ENCODE data around the gene FAM167B. TPM values are rescaled to one million over a fixed set of nuclear protein-coding genes. Genes with fewer than 3 reads are reported as not detected.

FAM167B gene
- total RNA-seq, 1 donor from 2014 or later: 0.53 TPM

DNA sequence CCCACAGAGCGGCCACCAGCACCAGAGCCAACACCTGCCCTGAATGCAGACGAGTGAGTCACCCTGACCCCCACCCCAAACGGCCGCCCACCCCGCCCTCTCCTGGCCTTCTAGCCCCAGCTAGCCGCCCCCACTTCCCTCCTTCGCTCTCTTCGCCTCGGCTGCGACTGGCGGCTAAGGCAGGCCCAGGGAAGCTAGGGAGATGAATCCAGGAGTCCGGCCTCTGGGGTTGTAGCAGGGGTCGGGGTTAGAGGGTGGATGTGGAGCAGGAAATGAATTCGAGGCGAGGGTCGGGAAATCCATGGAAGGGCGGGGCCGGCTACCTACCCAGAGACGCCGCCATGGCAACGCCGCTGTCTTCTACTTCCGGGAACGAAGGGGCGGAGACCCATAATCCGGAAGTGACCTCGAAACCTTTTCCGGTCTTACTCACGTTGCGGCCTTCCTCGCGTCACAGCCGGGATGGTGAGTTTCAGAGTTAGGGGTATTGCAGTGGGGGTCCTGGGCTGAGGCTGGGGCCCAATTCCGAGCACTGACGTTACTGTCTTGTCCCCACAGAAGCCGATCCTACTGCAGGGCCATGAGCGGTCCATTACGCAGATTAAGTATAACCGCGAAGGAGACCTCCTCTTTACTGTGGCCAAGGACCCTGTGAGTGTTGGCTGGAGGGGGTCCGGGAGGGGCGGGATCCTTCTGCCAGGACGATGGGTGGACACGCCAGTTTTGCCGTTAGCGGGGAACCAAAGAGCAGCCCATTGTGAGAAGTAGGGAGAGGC lies 24.9 kb upstream of the FAM167B start, which contains the start of the genes EIF3I and TMEM234:
Gene EIF3I, plus strand, starts transcription at position 428 of the 776 bp plus-strand sequence. Its CDS starts 35 bp downstream, at position 463.
Gene TMEM234, minus strand, starts transcription at position 374 of the 776 bp plus-strand sequence. Its CDS starts 31 bp downstream, at position 343.
- DNase-seq (ENCODE audit: low read depth): peak; percentile 94

GRCh38 chr1:32223683-32224082 lies 23.3 kb upstream of the FAM167B start:
- no peak for DNase-seq (ENCODE audit: low read depth)

GRCh38 chr1:32224285-32224684 lies 22.7 kb upstream of the FAM167B start:
- DNase-seq (ENCODE audit: low read depth): no peak

DNA sequence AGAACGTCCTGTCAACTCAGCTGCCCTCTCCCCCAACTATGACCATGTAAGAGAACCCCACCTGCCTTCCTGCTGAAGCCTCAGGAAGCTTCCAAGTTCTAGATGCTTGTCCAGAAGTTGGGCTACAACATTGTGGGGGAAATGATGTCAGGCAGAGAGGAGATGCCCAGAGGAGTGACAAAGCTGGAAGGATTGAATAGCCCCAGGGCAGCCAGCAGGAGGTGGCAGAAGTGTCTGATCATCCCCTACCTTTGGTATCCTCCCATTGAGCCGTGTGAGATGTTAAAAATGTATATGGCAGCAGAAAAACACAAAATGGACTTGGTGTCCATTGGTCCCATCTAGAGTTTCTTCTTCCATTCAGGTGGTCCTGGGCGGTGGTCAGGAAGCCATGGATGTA lies 18.3 kb upstream of the FAM167B start:
- DNase-seq (ENCODE audit: low read depth): no peak

DNA sequence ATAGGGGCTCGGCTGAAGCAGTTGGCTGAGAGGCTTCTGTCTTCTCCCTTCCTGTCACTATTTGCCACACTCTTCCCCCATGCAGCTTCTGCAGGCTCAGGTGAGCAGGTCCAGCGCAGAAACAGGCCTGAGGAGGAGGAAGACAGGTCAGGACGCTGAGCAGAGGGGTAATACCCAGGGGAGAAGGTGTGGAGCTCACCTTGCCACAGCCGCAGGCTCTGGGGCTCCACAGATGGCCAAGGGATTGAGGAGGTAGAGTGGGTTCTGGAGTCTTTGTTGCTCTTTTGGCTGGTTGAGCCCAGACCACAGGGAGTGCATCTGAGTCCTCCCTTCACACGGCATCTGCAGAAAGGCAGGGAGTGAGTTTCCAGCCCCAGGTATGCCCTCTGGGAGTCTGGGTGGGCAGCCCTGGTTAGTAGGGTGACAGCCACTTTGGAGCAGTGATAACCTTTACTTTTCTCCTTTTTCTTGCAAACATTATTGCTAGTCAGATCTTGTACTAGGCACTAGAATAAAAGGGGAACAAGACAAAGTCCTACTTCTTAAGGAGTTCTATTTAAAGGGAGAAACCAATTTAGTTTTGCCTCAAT lies 15.1 kb upstream of the FAM167B start:
- DNase-seq (ENCODE audit: low read depth): no peak

GRCh38 chr1:32232558-32233304 lies 14.3 kb upstream of the FAM167B start:
- DNase-seq (ENCODE audit: low read depth): no peak

DNA sequence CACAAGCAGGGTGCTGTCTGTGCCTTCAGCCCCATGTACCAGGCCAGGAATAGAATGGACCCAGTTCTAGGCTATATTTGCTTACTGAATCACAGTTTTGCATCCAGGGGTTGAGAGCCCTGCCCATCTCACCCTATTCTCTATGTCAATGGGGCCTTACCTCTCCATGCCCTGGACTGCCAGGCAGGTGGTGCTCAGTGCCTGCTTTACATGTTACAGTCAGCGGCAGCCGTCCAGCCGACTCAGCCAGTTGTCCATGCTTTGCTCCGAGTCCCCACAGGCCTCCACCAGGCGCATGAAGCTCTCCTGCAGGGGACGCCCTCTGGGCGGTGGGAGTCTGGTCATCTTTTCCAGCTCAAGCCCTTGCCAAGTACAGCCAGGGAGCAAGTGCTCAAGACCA lies 12.2 kb upstream of the FAM167B start:
- no peak for DNase-seq (ENCODE audit: low read depth)

DNA sequence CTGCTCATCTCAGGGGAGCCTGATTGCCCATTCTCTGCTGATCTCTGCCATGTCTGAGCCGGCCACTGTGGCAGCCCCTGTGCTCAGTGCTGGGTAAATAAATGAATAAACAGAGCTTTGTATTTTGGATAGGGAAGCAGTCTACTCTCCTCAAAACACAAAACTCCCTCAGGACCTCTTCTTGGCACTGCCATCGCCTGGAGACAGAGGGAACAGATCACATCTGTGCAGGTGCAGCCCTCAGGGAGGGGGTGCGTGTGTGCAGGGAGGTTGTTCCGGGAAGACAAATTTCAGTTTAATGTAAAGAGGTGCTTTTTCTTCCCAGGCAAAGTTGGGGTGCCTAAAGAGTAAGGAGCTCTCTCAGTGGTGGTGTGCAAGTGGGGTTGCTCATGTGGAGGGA lies 7.7 kb upstream of the FAM167B start:
- no peak for DNase-seq (ENCODE audit: low read depth)

DNA sequence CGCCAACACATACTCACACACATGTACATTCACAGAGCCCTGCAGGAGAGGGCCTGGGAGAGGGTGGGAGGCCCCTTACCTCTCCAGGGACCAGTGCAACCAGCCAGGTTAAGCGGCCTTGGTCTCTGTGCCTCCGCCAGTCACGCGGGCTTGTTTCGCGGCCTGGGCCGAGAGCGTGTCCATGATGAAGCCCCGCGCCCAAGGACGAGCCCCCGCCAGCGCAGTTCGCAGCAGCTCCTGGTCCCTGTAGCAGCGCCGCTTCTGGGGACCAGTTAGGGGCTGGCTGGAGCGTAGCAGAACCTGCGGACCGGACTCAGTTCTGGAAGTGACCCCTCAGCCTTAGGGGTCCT lies 7.3 kb upstream of the FAM167B start:
- no peak for DNase-seq (ENCODE audit: low read depth)

DNA sequence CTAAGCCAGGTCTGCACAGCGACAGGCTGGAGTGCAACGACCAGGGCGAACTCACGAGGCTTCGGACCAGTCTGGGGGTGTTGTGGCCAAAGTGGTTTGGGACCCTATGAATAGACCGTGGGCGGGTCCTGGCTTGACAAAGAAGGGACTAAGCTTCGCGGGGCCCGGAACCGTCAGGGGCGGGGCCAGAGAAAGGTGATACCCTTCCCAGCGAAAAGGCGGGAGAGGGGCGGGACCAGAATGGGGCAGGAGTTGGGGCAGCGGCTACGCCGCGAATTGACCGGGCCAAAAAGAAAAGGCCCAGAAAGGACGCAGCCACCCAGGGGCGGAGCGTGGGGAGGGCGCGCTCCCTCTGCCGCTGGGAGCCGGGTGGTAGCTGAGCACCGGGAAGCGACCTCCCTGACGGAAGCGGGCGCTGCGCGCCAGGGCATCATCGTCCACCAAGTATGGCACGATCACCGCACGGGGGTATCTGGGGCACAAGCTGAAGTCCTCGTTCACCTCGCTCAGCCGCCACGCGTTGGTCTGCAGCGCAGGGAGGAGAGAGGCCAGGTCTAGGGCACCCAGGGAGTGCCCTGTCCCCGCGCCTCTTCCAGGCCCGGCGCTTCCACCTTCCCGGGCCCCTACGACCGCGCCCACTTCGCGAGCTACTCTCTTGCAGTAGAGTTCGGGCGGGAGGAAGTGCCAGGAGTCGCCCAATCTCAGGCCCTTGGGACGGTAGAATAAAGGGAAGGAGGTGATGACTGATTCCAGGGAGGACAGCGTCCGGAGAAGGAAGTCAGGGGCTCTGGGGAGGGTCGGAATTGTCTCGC lies 6.7 kb upstream of the FAM167B start:
- peak; percentile 45 for DNase-seq (ENCODE audit: low read depth)

DNA sequence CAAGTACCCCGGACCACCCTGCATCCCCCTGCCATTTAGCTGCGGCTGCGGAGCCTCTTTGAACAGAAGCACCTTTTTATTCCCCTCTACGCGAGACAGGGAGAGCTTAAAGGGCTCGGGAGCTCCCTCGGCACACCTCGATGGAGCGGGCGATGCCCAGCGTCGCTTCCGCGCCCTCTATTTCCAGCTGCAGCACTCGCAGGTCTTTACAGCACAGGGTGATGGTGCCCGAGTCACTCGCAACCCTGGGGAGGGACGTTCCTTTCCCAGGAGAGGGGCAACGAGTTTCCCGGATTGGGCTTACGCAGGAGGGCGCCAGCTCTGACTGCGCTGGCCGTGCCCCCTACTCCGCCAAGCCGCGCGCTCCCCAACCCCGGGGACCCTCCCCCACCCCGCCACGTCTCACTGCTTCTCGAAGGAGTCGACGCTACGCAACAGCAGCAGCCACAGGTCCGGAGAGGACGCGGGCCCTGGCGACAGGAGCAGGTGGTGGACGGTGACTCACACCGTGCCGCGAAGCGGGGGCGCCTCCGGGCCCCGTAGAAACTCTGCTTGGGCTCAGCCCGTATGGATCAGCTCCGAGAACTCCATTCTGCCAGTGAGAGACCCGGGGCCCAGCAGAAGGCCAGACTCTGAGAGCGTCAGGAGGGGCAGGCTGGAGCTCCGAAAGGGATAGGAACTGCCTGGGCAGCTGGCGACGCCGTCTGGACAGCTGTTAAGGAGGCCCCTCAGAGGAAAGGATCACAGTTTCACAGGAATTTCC lies 5.8 kb upstream of the FAM167B start:
- peak; percentile 78 for DNase-seq (ENCODE audit: low read depth)

DNA sequence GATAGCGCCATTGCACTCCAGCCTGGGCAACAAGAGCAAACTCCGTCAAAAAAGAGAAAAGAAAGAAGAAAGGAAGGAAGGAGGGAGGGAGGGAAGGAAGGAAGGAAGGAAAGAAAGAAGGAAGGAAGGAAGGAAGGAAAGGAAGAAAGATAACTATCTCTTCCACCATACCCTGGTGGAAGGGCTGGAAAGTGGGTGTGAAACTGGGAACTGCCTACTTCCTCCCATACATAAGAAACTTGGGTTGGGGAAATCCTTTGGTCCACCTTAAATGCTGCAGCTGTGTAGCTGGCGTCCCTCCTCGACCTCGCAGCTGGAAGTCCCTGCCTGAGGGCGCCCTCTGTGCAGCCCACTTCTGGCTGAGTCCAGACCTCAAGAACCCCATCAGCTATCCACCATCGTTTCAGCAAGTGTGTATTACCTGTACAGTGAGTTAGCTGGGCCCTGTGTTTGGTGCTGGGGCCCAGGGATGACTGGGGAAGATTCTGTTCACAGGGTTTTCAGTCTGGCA lies 4.6 kb upstream of the FAM167B start:
- no peak for DNase-seq (ENCODE audit: low read depth)

DNA sequence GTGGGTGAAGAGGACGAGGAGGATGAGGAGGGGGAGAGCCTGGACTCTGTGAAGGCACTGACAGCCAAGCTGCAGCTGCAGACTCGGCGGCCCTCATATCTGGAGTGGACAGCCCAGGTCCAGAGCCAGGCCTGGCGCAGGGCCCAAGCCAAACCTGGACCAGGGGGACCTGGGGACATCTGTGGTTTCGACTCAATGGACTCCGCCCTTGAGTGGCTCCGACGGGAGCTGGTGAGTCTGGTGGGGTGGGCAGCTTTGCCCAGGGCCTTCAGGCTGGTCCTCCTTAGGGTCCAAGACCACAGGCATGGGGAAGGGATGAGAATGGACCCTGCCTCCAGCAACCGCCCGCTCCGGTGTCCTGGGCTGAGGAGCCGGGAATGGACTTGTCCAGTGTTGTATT lies 430 bp downstream of the FAM167B start:
- DNase-seq (ENCODE audit: low read depth): no peak

- DNase-seq (ENCODE audit: low read depth): peak; percentile 54
Observed at GRCh38 chr1:32247983-32248889, 1.2 kb downstream of the FAM167B start.

- no peak for DNase-seq (ENCODE audit: low read depth)
Observed at GRCh38 chr1:32249831-32250525, 3.0 kb downstream of the FAM167B start.

GRCh38 chr1:32250893-32251716 lies 4.1 kb downstream of the FAM167B start, which contains the start of gene LCK:
TSS of gene LCK (plus strand) at chr1:32251265. CDS start at chr1:32274330, 23,065 bp downstream.
- DNase-seq (ENCODE audit: low read depth): no peak
